Epithelial cell of esophagus (primary cell): ENCODE results near the gene POLG.
A peak's percentile ranks its signal among the peaks of the same experiment; 100 is the strongest.
"Not testable (repeated sequence)": the region's sequence is repeated elsewhere in the genome, so short reads cannot be mapped to it uniquely, and the experiment has no call there.

Source experiments
- DNase-seq: peaks from one replicate; pipeline ENCODE4 v3.0.0; 2010; ENCODE audit warnings: low read depth
- H3K4me3 ChIP-seq: 2 replicates; pipeline ENCODE4 v1.5.1; 2011; ENCODE audit warnings: mild to moderate bottlenecking, low read length, control low read depth
- CTCF ChIP-seq: IDR thresholded peaks from 2 replicates; pipeline ENCODE4 v1.5.1; 2011; ENCODE audit warnings: low read depth, mild to moderate bottlenecking, low read length, control low read depth, inconsistent platforms; ENCODE audit not compliant: insufficient read depth; ENCODE audit errors: missing control alignments

Gene POLG

GRCh38 chr15:89301304-89302089 is 33.1 kb downstream of the POLG start:
- no peak overlapping the region for H3K4me3 ChIP-seq
- no peak for TF ChIP-seq CTCF
- no peak for DNase-seq

DNA sequence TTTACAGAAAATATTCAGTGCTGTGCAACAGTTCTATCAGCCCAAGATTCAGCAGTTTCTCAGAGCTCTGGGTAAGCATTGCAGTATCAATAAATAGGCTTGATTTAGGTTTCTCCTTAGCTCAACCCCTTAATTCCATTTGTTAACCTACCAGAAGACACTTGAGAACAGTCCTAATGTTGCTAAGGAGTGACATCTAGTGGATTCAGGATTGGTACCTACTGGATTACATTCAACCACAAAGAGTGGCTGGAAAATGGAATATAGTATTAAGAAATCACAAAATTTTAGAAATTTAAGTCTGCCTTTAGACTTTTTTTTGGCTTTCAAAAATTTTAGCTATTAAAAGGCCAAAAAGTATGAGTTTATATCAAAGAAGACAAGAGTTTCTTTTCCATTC is 34.7 kb downstream of the POLG start:
- peak; percentile 49 for DNase-seq
- TF ChIP-seq CTCF = peak; percentile 32
- no peak overlapping the region for H3K4me3 ChIP-seq

GRCh38 chr15:89293012-89293411 is 41.6 kb downstream of the POLG start:
- H3K4me3 ChIP-seq = no peak overlapping the region
- no peak for TF ChIP-seq CTCF
- DNase-seq = no peak

DNA sequence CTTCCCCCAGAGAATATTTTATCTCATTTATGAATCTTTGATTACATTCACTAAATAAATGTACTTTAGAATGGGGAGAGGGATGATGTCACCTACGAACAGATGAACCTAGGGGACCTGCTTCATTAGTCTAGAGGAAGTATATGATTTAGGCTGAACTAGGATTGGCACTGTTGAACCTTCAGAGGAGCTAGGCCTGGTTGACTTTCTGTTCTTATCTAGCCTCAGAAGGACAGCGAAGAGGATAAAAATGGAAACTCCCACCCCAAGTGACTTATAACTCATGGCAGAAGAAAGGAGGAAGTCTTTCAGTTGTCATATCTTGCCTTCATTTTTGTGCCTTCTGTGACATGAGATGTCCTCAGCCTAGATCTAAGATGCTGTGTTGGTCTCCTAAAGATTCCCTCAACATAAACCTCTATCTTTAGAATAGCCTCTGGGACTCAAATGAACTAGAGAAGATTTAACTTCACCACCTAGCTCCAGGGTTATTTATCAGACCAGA is 42.6 kb downstream of the POLG start:
- TF ChIP-seq CTCF = no peak

DNA sequence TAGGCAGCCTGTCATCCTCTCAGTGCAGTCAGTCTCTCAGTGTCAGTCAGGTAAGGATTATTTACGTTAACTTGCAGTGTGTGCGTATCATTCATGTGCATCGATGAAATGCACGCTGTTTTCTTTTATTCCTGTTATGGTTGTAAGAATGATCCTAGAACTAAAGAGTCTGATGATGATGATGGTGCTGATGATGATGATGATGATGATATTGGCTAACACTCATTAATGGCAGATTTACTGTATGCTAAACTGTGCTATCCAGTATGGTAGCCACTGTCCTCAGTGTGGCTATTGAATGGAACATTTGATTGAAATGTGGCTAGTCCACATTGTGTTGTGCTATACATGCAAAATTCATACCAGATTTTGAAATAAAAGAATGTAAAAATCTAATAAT is 51.4 kb downstream of the POLG start:
- no peak overlapping the region for H3K4me3 ChIP-seq
- TF ChIP-seq CTCF = no peak

More for the DNA sequence above, 42.6 kb downstream of the POLG start:
- no peak for DNase-seq
- no peak overlapping the region for H3K4me3 ChIP-seq

DNA sequence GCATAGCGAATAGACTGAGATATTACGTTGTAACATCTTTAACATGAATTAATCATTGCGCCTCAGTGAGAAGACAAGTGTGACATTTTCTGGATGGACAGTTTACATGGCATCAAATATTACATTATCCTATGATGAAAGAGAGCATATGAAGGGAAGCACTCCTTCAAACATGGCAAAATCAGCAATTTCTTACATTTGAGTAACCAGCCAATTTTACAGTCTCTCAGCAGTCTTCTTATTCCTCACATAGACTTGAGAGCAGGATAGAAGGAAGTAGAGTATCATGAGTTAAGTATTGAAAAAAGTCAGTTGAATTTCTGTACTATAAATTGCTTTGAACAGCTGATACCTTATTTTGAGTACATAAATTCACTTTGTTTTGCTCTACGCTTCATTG is 52.0 kb downstream of the POLG start:
- no peak for TF ChIP-seq CTCF
- no peak overlapping the region for H3K4me3 ChIP-seq
- DNase-seq = no peak

More for the DNA sequence above, 51.4 kb downstream of the POLG start:
- DNase-seq = no peak

DNA sequence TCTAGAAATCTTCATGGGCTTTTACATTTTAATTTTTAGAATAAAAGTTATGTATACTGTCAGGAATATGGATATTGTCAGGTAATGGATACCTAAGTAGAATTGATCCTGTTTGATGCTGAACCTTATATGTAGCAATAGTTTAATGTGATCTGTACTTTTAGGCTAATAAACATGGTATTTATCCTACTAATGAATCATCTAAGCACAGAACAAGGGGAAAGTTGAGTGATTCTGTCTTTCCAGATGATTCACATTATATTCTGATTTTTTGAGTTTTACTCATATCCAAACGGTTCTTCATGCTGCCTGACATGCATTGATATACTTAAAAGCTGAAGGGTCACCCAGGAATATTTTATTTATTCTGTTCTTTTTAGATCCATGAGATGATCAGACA is 56.3 kb downstream of the POLG start:
- peak; percentile 1 for DNase-seq
- no peak for TF ChIP-seq CTCF
- H3K4me3 ChIP-seq = no peak overlapping the region

- DNase-seq, H3K4me3 ChIP-seq: not testable (repeated sequence)
These were observed 57.3 kb downstream of the POLG start for GRCh38 chr15:89277281-89277680.
